HG03045 (cell line): Measurements from ENCODE around the gene C15orf39.

Experiments
- ATAC-seq: cut with Tn5 transposase; IDR thresholded peaks from one replicate; pipeline ENCODE4 v1.9.1; 2021; ENCODE audit warnings: mild to moderate bottlenecking, moderate library complexity; ENCODE audit not compliant: unreplicated experiment

C15orf39 gene

DNA sequence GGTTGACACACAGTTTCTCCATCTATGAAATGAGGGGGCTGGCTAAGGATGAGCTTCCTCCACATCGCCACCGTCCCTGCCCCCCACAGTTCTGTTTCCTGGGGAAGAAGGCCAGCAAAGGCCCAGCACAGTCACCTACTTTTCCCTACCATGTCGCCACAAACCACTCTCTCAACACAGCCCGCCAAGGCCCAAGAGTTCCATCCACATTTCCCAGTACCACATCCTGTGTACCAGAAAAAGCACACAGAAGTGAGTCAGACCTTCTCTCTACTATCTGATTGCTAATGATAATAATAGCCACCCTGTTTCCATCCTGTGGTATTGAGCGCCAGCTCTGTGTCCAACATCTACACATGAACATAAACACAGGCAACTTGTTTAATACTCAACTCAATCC is 30.3 kb upstream of the C15orf39 start:
- no peak for ATAC-seq

DNA sequence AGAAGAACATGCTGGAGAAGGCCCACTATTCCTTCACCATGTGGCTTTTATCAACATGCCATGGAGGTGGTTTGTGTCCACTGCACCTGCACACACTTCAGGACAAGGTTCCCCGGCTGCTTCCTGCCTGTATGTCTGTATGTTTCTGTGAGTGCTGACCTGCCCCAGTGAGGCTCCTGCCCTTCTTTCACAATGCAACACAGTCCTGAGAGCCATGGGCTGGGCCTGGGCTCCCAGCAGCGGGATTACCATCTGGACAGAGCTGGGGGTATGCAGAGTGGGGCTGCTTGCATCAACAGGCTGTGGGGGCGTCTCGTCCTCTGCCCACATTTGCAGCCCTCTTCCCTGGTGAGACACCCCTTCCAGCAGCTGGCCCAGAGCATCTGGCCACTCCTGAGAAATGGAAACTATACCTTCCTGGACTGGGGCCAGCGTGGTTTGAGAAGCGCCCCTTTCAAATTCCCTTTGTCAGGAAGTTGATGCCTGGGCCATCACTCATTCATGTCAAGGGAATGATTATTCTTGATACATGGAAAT is 29.3 kb upstream of the C15orf39 start:
- no peak for ATAC-seq

DNA sequence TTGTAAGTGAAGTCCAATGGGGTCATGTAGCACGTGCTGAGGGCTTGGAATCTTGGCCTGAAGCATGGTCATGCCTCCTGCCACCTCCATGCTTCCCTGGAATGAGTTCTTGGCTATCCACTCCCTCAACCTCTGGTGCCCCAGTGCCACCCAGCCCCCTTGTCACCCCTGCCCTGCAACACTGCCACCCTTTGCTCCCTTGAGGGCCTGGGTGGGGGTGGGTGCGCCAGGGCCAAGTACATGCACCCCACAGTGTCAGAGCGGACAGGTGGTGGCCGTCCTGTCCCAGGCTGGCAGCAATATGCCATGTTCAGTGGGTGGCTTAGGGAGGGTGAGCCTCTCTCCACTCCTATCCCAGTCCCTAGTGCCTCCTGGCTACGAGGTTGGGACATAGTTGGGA is 27.6 kb upstream of the C15orf39 start:
- ATAC-seq = no peak

DNA sequence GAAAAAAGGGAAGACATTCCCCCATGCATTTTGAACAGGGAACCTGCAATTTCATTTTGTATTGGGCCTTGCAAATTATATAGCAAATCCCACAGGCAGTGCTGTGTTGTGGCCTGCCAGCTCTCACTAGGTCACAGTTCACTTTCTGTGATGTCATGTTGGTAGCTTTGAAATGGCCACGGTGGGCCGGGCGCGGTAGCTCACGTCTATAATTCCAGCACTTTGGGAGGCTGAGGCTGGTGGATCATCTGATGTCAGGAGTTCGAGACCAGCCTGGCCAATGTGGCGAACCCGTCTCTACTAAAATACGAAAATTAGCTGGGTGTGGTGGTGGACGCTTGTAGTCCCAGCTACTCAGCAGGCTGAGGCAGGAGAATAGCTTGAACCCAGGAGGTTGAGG is 27.0 kb upstream of the C15orf39 start:
- no peak for ATAC-seq

DNA sequence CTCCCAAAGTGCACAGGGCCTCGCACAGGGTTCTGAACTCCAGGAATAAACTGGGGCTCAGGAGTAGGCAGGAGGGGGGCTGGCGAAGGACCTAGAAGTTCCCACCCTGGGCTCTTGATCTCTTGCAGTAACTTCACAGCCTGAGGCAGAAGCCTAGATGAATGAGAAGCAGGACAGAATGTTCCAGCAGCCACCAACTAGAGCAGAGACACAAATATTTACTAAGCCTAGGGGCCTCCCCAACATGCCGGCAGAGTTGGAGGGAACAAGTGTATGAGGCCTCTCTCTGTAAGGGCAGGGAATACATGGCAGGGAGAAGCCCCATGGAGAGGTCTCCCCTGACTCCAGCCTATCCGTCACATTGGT is 25.3 kb upstream of the C15orf39 start:
- ATAC-seq = no peak

DNA sequence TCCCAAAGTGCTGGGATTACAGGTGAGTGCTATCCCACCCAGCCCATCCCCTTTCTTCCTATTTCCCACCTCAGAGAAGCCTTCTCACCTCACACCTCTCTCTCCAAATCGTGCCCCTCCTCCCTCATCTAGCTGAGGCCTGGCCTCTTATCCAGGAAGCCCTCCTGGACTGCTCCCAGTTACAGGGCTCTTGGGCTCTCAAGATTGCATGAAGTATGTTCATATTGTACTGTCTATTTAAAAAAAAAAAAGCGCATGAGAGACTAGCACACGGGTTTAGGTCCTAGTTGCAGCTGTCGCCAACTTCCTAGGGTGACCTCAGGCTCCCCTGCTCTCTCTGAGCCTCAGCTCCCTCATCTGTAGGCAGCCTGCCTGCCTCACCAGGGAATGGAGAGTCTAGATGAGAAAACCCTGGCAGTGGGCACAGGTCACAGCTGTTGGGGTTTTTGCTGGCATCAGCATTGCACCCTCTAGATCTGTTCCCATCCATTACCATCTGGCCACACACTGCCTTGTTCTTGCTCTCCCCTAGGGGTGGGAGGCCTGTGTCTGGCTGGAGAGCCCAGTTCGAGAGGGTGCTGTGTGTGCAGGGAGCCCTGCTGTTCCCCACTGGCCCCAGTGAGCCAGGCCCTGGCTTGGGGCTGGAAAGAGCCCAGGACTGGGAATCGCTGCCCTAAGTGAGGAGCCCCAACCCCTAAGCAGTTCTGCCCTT is 24.2 kb upstream of the C15orf39 start:
- ATAC-seq = no peak

DNA sequence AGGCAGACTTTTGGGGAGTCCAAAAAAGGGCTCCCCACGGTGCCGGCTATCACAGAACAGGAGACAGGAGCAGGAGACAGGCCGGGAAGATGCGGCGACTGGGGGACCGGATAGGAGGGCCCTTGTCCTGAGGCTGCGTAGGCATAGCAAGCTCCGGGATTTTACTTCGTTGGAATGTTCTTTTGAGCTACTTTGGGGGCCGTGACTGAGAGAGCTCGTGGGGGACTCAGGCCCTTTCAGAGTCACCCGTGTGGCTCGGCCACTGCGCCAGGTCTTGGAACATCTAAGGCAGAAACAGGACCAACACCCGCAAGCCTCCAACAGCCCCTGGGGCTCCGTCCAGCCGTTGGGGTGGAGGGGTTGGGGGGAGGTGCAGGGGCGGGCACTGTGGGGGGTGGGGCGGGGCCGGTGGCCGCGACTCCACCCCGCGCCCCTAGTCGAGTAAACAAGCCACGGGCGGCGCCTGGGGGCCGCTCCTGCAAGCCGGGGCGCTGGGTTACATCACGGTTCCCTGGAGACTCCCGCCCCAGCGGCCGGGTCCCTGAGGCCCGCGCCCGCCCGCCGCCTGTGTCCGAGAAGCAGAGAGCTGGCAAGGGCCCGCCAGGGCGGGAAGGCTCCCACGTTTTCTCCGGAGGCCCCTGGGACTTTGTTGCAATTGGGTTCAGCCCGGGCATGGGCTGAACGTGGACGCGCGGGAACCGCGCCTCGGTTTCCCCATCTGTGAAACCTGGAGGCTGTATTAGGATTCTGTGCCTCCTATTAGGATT is 23.3 kb upstream of the C15orf39 start:
- no peak for ATAC-seq

DNA sequence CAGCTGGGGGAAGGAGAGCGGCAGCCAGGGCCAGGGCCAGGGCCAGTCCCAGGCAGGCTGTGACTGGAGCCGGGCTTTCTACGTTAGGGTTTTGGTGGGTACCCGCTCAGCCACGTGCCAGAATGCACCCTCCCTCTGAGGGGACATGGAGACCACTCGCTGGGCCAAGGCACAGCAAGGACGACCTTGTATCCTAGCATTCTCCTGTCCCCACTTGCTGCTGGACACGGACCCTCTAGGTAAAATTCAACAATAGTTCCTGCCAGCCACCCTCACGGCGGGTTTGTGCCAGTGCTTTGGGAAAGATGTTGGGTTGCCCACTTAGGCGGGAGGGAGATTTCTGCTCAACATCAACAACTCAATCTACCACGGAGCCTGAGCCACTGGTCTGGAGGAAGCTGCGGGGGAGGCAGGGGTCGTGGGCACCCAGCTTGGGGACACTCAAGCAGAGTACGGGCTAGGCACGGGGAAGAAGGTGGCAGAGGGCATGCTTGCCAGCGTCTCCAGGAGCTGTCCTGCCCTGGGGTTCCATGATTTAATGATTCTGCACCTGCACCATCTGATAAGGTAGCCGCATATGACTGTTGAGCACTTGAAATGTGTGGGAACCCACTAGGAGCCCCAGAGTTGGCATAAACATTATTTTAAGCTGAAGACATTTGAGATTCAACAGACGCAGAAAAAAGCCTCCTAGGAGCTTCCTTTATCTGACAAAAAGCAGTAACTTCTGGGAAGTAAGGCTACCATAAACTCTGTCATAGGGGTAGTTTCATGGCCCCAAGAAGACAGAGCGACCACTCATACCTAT is 22.5 kb upstream of the C15orf39 start:
- no peak for ATAC-seq

DNA sequence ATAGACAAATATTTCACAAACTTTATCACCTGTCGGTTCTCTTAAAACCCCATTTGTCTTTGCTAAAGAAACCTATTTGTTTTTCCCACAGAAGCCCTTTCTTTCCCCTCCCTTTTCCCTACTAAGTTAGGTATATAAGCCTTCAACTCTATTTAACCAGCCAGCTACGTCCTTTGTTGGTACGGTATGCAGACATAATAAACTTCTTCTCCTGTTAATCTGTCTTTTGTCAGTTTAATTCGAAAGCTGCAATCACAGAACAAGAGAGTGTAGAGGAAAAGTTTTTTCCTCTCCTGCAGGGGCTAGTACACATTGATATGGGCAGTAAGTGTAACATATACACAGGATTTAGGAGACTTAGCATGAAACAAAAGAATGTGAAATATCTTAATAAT is 21.9 kb upstream of the C15orf39 start:
- ATAC-seq = no peak

DNA sequence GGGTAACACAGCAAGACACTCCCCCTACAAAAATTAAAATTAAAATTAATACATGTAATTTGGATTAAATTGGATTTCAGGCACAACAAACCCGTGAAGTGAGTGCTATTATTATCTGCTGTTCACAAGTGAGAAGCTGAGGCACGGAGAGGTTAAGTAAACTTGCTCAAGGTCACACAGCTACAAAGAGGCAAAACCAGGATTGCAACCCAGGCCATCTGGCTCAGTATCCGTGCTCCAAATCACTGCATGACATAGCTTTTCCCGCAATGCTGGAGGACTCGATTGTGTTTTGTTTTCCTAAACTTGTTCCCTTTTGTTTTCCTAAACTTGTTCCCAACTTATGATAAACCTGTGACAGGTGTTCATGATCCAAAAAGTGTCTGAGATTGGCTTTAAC is 19.9 kb upstream of the C15orf39 start:
- ATAC-seq = no peak

DNA sequence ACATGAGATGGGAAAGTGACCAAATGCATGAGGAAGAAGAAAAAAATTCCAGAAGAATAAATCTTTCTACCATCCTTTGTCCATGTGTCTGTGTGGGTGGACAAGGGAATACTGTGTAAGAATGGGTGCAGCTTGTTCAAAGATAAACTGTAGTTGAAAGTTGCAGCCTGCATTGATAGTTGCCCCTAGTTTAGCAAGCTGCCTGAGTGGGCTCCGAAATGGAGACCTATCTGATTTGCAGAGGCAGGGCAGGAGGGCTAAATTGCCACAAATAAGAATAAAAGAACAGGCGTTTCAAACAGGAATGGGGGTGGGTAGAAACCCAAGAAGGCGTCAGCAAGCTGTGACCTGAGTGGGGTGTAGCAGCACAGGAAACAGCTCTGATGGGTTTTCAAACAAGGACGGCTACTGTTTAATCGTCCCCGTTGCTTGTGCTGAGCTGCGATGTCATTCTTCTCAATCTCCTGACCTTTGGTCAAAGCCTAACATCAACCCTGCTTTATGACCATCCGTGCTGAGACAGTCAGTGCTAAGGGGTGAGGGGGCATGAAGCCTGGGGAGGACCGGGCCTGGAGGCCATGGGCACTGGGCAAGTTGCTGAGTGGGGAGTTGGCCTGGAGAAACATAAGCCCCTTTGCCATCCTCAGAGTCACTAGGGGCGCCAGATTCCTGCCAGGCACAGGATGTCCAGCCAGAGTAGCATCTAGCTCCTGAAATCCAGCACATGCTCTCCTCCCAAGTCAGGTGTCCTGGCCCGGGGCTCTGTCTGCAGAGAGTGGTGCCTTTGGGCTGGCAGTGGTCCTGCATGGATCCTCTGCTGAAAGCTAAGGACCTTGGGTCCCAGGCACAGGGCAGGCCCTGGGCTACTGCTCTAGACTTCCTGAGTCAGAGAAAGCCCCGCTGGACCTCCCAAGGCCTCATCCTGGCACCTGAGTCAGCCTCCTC is 19.2 kb upstream of the C15orf39 start:
- no peak for ATAC-seq

DNA sequence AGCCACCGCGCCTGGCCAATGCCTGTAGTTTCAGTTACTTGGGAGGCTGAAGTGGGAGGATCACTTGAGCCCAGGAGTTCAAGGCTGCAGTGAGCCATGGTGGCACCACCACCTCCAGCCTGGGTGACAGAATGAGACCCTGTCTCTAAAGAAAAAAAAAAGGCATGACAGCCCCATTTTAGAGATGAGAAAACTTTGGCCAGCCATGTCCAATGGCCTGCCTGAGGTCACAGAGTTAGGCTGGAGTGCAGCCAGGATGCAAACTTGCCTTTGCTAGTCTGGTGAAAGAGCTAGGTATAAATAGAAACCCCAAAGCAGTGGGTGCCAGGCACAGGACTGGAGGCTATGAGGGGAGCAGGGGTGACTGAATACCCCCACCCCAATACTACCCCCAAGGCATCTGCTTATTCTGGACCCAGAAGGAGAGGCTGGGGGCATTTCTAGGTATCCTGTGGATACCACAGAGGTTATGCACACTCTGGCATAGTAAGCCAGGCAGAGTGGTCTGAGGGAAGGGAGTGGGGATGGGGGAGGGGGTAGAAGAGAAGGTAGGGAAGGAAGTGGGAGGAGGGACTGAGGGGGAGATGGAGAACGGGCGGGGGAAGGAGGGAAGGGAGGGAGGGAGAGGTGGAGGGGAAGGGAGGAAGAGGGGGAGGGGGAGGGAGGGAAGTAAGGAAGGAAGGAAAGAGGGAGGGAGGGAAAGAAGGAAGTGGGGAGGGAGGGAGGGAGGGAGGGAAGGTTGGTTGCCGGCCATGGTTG is 16.2 kb upstream of the C15orf39 start:
- no peak for ATAC-seq

DNA sequence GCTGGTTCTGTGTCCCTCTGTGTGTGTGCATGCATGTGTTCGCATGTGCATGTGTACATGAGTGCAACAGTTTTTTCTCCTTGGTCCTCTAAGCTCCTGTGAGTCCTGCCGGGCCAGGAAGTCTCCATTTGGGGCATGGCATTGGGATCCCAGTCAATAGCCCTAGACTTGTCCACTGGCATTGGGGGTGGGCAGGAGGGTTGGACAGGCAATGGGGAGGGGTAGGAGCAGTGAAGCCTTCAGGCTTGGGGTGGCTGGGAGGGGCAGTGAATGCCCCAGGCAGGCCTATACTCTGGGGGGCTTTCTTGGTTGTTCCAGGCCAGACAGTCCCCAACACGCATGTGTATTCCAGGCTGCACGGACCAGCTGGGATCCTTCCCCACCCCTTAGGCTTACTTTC is 15.6 kb upstream of the C15orf39 start:
- ATAC-seq = no peak

DNA sequence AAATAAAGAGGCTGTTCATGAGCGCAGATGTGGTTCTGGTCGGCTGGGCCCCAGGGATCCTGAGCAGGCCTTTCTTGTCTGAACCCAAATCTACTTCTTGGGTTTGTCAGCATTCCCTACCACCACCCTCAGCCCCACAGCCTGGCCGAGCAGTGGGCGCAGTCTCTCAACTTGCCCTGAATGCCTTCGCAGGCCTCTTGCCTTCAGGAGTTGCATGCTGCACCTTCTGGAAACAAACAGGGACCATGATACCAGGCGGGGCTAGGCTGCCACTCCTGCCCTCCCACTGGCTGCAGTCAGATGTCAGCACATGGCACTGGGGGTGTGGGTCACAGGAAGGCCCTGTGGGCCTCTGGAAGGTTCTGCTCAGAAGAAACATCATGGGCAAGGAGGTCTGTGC is 13.2 kb upstream of the C15orf39 start:
- no peak for ATAC-seq

DNA sequence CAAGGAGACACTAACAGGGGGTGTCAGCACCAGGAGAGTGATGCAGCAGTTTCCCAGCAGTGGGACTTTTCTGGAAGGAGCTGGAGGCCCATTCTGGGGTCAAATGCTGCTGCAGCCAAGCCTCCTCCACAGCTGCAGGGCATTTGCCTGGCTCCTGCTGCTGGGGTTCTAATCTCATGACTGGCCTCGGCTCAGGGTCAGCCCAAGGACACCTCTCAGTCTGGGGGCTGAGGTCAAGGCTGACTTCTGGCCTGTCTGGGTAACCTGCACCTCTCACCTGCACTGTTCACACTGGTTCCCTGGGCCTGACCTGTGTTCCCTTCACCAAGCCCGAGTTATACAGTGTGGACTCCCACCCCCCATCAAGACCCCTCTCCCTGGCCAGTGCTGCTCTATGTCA is 10.4 kb upstream of the C15orf39 start:
- no peak for ATAC-seq

DNA sequence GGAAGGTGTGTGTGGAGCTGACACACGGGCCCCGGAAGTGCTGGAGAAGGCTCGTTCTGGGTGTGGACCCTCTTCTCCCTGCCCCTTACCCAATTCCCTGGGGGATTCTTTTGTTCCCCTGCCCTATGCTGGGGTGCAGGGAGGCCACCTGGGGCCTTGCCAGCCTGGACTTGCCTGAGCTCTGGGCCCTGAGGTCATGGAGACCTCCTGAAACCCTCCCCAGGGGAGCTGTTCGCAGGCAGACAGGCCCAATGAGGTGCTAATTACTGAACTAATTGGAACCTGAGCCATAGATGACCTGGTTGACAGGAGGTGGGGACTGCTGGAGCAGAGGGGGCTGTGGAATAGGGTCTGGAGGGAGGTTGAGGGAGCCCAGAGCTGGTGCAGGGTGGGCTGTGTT is 9.4 kb upstream of the C15orf39 start:
- ATAC-seq = no peak

DNA sequence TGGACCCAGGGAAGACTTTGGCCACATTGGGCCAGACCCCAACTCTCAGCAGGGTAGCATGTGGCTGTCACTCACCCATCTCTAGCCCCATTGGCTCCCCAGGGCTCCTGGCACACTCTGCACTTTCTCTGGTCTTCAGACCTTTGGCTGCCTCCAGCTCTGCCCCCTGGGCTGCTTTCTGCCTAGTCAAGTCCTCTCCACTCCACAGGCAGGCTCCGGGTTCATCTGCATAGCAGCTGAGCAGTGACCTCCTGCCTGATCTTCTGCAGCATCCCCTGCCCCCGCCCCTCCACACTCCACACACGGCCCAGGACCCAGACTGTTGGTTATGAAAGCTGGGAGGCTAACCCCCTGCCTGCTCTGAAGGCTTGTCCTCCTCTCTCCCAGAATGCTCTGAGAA is 8.4 kb upstream of the C15orf39 start:
- ATAC-seq = no peak

DNA sequence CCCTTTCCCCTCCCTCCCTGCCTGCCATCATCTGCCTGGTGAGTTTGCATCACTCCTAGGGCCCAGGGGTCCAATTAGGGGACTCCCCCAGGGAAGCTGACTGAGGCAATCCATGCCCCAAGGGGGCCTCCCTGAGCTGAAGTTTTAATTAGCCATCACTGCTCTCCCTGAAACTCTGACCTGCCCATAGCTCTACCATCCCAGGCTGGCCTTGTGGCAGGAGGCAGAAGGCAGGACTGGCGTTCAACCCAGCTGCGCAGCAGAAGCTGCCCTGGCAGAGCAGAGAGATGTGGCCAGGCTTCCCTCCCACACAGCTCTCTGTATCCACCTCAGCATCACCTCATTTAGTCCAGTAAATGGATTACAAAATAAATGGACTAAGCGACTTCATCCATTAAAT is 7.7 kb upstream of the C15orf39 start:
- ATAC-seq = no peak

DNA sequence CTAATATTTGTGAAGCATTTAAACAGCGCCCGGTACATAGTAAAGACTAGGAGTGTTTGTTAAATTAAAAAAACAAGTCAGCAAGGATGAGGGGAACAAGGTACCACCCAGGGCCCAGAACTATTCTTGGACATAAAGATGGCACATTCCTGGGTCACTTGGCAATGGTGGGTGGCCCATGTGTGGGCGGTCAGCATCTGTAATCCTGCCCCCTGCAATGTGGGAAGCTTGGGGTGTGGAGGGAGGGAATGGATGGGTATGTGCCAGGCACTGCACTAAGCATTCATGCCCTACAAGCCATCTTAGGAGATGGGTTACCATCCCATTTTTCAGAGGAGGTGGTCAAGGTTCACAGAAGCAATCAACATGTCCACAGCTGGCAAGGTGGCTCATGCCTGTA is 7.3 kb upstream of the C15orf39 start:
- no peak for ATAC-seq
